Nephron progenitor cell (in vitro differentiated cells): Measurements from ENCODE around the gene DUSP3.
"Not testable (repeated sequence)": the region's sequence is repeated elsewhere in the genome, so short reads cannot be mapped to it uniquely, and the experiment has no call there.

Experiments used
- DNase-seq: peaks from one replicate; pipeline ENCODE4 v3.0.0; 2021
- H3K27ac Mint-ChIP-seq: 2 replicates; pipeline ENCODE4 v1.8.0; 2021; ENCODE audit warnings: mild to moderate bottlenecking, moderate library complexity, mixed read lengths
- H3K27me3 Mint-ChIP-seq: 2 replicates; pipeline ENCODE4 v1.8.0; 2021; ENCODE audit warnings: mild to moderate bottlenecking, low read depth, mixed read lengths; ENCODE audit not compliant: poor library complexity
- H3K36me3 Mint-ChIP-seq: 2 replicates; pipeline ENCODE4 v1.8.0; 2021; ENCODE audit warnings: low read depth, mixed read lengths
- H3K4me1 Mint-ChIP-seq: 2 replicates; pipeline ENCODE4 v1.8.0; 2021; ENCODE audit warnings: mixed read lengths
- H3K4me3 Mint-ChIP-seq: 2 replicates; pipeline ENCODE4 v1.8.0; 2021; ENCODE audit warnings: mild to moderate bottlenecking, moderate library complexity, mixed read lengths
- H3K9me3 Mint-ChIP-seq: 2 replicates; pipeline ENCODE4 v1.8.0; 2021; ENCODE audit warnings: mild to moderate bottlenecking, moderate library complexity, mixed read lengths
- CTCF ChIP-seq: fragments of 200-600 bp; sonication (generic); IDR thresholded peaks from 2 replicates; pipeline ENCODE4 v1.5.0; 2021; ENCODE audit warnings: antibody characterized with exemption

DUSP3 gene

GRCh38 chr17:43800736-43801135 lies 22.0 kb upstream of the DUSP3 start:
- Mint-ChIP-seq H3K4me1 (peaks cover 14% of the 10 kb centered on the region), H3K27ac (no peak overlapping the region), H3K9me3 (peaks cover 38% of the 10 kb centered on the region), H3K27me3 (peaks cover 18% of the 10 kb centered on the region), H3K4me3 (no peak overlapping the region), H3K36me3 (peaks cover 30% of the 10 kb centered on the region)
- DNase-seq: no peak
- no peak for TF ChIP-seq CTCF

- H3K27ac Mint-ChIP-seq: no peak overlapping the region
- H3K36me3 Mint-ChIP-seq: peaks cover 13% of the 10 kb centered on the region
- no peak overlapping the region for H3K4me3 Mint-ChIP-seq
- DNase-seq: no peak
- peaks cover 44% of the 10 kb centered on the region for H3K9me3 Mint-ChIP-seq
- peaks cover 12% of the 10 kb centered on the region for H3K4me1 Mint-ChIP-seq
- peaks cover 28% of the 10 kb centered on the region for H3K27me3 Mint-ChIP-seq
- no peak for TF ChIP-seq CTCF
Measured at GRCh38 chr17:43799047-43799446, 20.3 kb upstream of the DUSP3 start.

- H3K4me1 Mint-ChIP-seq, DNase-seq, H3K4me3 Mint-ChIP-seq, H3K27ac Mint-ChIP-seq: not testable (repeated sequence)
- Mint-ChIP-seq H3K36me3 (peaks cover 12% of the 10 kb centered on the region), H3K27me3 (peaks cover 24% of the 10 kb centered on the region), H3K9me3 (peaks cover 52% of the 10 kb centered on the region)
Measured at GRCh38 chr17:43798024-43798423, 19.2 kb upstream of the DUSP3 start.

GRCh38 chr17:43792668-43793067 lies 13.9 kb upstream of the DUSP3 start:
- Mint-ChIP-seq H3K27me3 (peaks cover 20% of the 10 kb centered on the region), H3K9me3 (peaks cover 61% of the 10 kb centered on the region), H3K4me1 (peaks cover 10% of the 10 kb centered on the region)
- not testable (repeated sequence) for H3K27ac Mint-ChIP-seq, DNase-seq, H3K4me3 Mint-ChIP-seq, H3K36me3 Mint-ChIP-seq

- peaks cover 22% of the 10 kb centered on the region for H3K27me3 Mint-ChIP-seq
- H3K36me3 Mint-ChIP-seq: no peaks in the 10 kb centered on the region
- no peak overlapping the region for H3K4me3 Mint-ChIP-seq
- TF ChIP-seq CTCF: no peak
- H3K9me3 Mint-ChIP-seq: peaks cover 50% of the 10 kb centered on the region
- no peak for DNase-seq
- no peak overlapping the region for H3K27ac Mint-ChIP-seq
- peaks cover 10% of the 10 kb centered on the region for H3K4me1 Mint-ChIP-seq
Measured at GRCh38 chr17:43791589-43791988, 12.8 kb upstream of the DUSP3 start.

- H3K4me3 Mint-ChIP-seq: no peak overlapping the region
- DNase-seq: no peak
- peaks cover 21% of the 10 kb centered on the region for H3K27me3 Mint-ChIP-seq
- TF ChIP-seq CTCF: no peak
- peaks cover 10% of the 10 kb centered on the region for H3K4me1 Mint-ChIP-seq
- H3K9me3 Mint-ChIP-seq: peaks cover 40% of the 10 kb centered on the region
- H3K36me3 Mint-ChIP-seq: no peaks in the 10 kb centered on the region
- no peak overlapping the region for H3K27ac Mint-ChIP-seq
Measured at GRCh38 chr17:43790311-43790940, 11.6 kb upstream of the DUSP3 start.

- H3K27ac Mint-ChIP-seq: no peak overlapping the region
- peaks cover 16% of the 10 kb centered on the region for H3K27me3 Mint-ChIP-seq
- peaks cover 10% of the 10 kb centered on the region for H3K4me1 Mint-ChIP-seq
- DNase-seq: no peak
- TF ChIP-seq CTCF: no peak
- no peaks in the 10 kb centered on the region for H3K36me3 Mint-ChIP-seq
- peaks cover 32% of the 10 kb centered on the region for H3K9me3 Mint-ChIP-seq
- no peak overlapping the region for H3K4me3 Mint-ChIP-seq
Measured at GRCh38 chr17:43789482-43789881, 10.7 kb upstream of the DUSP3 start.
